ENCODE data around the gene LRP1.

LRP1 gene

DNA sequence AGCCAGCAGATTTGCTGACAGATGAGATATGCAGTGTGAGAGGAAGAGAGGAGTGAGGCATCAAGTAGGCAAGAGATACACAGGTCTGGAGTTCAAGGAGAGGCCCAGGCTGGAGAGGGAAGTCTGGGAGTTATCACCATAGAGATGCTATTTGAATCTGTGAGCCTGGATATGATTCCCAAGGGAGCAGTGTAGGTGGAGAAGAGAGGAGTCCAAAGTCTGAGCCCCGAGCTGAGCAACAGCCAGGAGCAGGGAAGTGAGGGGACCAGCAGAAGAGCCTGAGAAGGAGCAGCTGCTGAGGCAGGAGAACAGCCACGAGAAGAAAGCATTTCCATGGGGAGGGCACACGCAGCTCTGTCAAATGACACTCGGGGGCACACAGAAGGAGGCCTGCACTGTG, 68.2 kb downstream of the LRP1 start:
- H3K9me3 ChIP-seq (ENCODE audit: control insufficient read depth, low read length): no peaks in the 10 kb centered on the region
- no peak overlapping the region for H3K4me2 ChIP-seq (ENCODE audit: low read length)
- H3K27ac ChIP-seq: no peak overlapping the region
- H3K9ac ChIP-seq: no peak overlapping the region
- no peak overlapping the region for H2AFZ ChIP-seq
- H3K36me3 ChIP-seq (ENCODE audit: control insufficient read depth, insufficient read depth, low read length): no peaks in the 10 kb centered on the region
- no peaks in the 10 kb centered on the region for H3K27me3 ChIP-seq (ENCODE audit: control insufficient read depth, insufficient read depth, low read length)
- H3K4me1 ChIP-seq: no peaks in the 10 kb centered on the region
- H3K4me3 ChIP-seq (ENCODE audit: low read depth, low read length): no peak overlapping the region
- H3K79me2 ChIP-seq: no peaks in the 10 kb centered on the region
- TF ChIP-seq, protein P1, sequence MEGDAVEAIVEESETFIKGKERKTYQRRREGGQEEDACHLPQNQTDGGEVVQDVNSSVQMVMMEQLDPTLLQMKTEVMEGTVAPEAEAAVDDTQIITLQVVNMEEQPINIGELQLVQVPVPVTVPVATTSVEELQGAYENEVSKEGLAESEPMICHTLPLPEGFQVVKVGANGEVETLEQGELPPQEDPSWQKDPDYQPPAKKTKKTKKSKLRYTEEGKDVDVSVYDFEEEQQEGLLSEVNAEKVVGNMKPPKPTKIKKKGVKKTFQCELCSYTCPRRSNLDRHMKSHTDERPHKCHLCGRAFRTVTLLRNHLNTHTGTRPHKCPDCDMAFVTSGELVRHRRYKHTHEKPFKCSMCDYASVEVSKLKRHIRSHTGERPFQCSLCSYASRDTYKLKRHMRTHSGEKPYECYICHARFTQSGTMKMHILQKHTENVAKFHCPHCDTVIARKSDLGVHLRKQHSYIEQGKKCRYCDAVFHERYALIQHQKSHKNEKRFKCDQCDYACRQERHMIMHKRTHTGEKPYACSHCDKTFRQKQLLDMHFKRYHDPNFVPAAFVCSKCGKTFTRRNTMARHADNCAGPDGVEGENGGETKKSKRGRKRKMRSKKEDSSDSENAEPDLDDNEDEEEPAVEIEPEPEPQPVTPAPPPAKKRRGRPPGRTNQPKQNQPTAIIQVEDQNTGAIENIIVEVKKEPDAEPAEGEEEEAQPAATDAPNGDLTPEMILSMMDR (IDR thresholded peaks at IDR 0.05): no peak

DNA sequence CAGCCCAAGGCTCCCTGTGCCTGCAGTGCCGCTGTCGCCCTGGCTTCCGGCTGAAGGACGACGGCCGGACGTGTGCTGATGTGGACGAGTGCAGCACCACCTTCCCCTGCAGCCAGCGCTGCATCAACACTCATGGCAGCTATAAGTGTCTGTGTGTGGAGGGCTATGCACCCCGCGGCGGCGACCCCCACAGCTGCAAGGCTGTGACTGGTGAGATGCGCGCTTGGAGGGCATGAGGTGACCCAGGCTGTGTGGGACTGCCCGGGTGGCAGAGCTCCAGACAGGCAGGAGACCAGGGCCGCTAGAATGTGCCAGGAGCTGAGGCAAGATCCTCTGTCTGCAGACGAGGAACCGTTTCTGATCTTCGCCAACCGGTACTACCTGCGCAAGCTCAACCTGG, 68.7 kb downstream of the LRP1 start:
- no peaks in the 10 kb centered on the region for H3K79me2 ChIP-seq
- no peak overlapping the region for H3K4me2 ChIP-seq (ENCODE audit: low read length)
- no peaks in the 10 kb centered on the region for H3K4me1 ChIP-seq
- H3K36me3 ChIP-seq (ENCODE audit: control insufficient read depth, insufficient read depth, low read length): no peaks in the 10 kb centered on the region
- no peak overlapping the region for H3K9ac ChIP-seq
- H3K27ac ChIP-seq: no peak overlapping the region
- H3K27me3 ChIP-seq (ENCODE audit: control insufficient read depth, insufficient read depth, low read length): no peaks in the 10 kb centered on the region
- no peaks in the 10 kb centered on the region for H3K9me3 ChIP-seq (ENCODE audit: control insufficient read depth, low read length)
- TF ChIP-seq, protein P1 (IDR thresholded peaks at IDR 0.05): no peak
- H3K4me3 ChIP-seq (ENCODE audit: low read depth, low read length): no peak overlapping the region
- no peak overlapping the region for H2AFZ ChIP-seq

DNA sequence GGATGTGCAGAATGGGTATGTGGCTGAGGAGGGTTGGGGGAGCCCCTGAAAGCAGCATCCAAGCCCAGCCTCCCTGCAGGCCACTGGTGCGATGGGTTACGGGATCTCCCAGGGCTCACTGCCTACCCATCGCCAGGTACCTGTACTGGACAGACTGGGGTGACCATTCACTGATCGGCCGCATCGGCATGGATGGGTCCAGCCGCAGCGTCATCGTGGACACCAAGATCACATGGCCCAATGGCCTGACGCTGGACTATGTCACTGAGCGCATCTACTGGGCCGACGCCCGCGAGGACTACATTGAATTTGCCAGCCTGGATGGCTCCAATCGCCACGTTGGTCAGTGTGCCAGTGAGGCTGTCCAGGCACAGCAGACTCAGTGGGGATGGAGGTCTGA, 70.0 kb downstream of the LRP1 start:
- Histone ChIP-seq H3K79me2 (no peaks in the 10 kb centered on the region), H2AFZ (no peak overlapping the region), H3K27ac (no peak overlapping the region), H3K9me3 (ENCODE audit: control insufficient read depth, low read length) (no peaks in the 10 kb centered on the region), H3K36me3 (ENCODE audit: control insufficient read depth, insufficient read depth, low read length) (no peaks in the 10 kb centered on the region), H3K9ac (no peak overlapping the region), H3K4me1 (no peaks in the 10 kb centered on the region), H3K27me3 (ENCODE audit: control insufficient read depth, insufficient read depth, low read length) (no peaks in the 10 kb centered on the region), H3K4me2 (ENCODE audit: low read length) (no peak overlapping the region), H3K4me3 (ENCODE audit: low read depth, low read length) (no peak overlapping the region)
- TF ChIP-seq, protein P1 (IDR thresholded peaks at IDR 0.05): no peak

DNA sequence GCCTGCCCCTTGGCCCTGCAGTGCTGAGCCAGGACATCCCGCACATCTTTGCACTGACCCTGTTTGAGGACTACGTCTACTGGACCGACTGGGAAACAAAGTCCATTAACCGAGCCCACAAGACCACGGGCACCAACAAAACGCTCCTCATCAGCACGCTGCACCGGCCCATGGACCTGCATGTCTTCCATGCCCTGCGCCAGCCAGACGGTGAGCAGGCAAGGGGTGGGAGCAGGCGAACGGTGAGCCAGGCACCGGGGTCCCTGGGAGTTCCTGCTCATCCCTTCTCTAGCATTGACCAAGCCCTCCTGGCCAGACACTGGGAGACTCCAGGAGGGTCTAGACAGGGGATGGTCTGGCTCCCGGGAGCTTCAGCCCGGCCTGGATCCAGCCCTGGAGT, 70.9 kb downstream of the LRP1 start:
- no peak overlapping the region for H3K4me3 ChIP-seq (ENCODE audit: low read depth, low read length)
- no peak overlapping the region for H3K4me2 ChIP-seq (ENCODE audit: low read length)
- TF ChIP-seq, protein P1 (IDR thresholded peaks at IDR 0.05): no peak
- no peaks in the 10 kb centered on the region for H3K79me2 ChIP-seq
- no peak overlapping the region for H2AFZ ChIP-seq
- H3K9ac ChIP-seq: no peak overlapping the region
- no peaks in the 10 kb centered on the region for H3K9me3 ChIP-seq (ENCODE audit: control insufficient read depth, low read length)
- no peaks in the 10 kb centered on the region for H3K4me1 ChIP-seq
- H3K36me3 ChIP-seq (ENCODE audit: control insufficient read depth, insufficient read depth, low read length): no peaks in the 10 kb centered on the region
- H3K27ac ChIP-seq: no peak overlapping the region
- no peaks in the 10 kb centered on the region for H3K27me3 ChIP-seq (ENCODE audit: control insufficient read depth, insufficient read depth, low read length)

DNA sequence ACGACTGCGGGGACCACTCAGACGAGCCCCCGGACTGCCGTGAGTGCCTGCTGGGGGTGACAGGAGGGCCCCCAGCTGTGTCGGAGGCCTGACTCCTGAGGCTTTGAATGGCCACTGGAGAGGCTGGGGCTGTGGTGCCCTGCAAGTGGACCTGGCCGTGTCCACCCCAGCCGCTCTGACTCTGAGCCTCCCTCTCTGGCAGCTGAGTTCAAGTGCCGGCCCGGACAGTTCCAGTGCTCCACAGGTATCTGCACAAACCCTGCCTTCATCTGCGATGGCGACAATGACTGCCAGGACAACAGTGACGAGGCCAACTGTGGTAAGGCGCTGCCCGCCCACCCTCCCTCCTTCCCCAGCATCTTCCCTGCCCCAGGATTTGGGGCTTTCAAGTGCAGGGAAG, 72.2 kb downstream of the LRP1 start:
- Histone ChIP-seq H3K4me1 (no peaks in the 10 kb centered on the region), H3K4me2 (ENCODE audit: low read length) (no peak overlapping the region), H3K4me3 (ENCODE audit: low read depth, low read length) (no peak overlapping the region), H2AFZ (no peak overlapping the region), H3K27ac (no peak overlapping the region), H3K9ac (no peak overlapping the region), H3K9me3 (ENCODE audit: control insufficient read depth, low read length) (no peaks in the 10 kb centered on the region), H3K36me3 (ENCODE audit: control insufficient read depth, insufficient read depth, low read length) (no peaks in the 10 kb centered on the region), H3K79me2 (no peaks in the 10 kb centered on the region), H3K27me3 (ENCODE audit: control insufficient read depth, insufficient read depth, low read length) (no peaks in the 10 kb centered on the region)
- TF ChIP-seq, protein P1 (IDR thresholded peaks at IDR 0.05): no peak

Measured in parathyroid adenoma (tissue), 2 donors.